HS-27A (cell line): ENCODE measurements around the gene CCSER2.
A peak's percentile ranks its signal among the peaks of the same experiment; 100 is the strongest.

Source experiments
- DNase-seq: peaks from one replicate; pipeline ENCODE4 v3.0.0-alpha.2; 2012; ENCODE audit warnings: low read depth, missing footprints

Gene CCSER2

GRCh38 chr10:84348447-84348846, 20.1 kb downstream of the CCSER2 start:
- DNase-seq, result no peak

- no peak for DNase-seq
Observed at GRCh38 chr10:84348860-84349259, 20.5 kb downstream of the CCSER2 start.

GRCh38 chr10:84352251-84352842, 24.0 kb downstream of the CCSER2 start:
- no peak for DNase-seq

- DNase-seq, result no peak
Observed at GRCh38 chr10:84353052-84353803, 24.8 kb downstream of the CCSER2 start.

- DNase-seq, result no peak
Observed at GRCh38 chr10:84354623-84355022, 26.2 kb downstream of the CCSER2 start.

GRCh38 chr10:84355106-84355505, 26.7 kb downstream of the CCSER2 start:
- no peak for DNase-seq

GRCh38 chr10:84356928-84357327, 28.5 kb downstream of the CCSER2 start:
- no peak for DNase-seq

- no peak for DNase-seq
Observed at GRCh38 chr10:84358743-84359142, 30.4 kb downstream of the CCSER2 start.

GRCh38 chr10:84360637-84361365, 32.4 kb downstream of the CCSER2 start:
- no peak for DNase-seq

- DNase-seq, result no peak
Observed at GRCh38 chr10:84365335-84365881, 37.0 kb downstream of the CCSER2 start.

GRCh38 chr10:84366041-84366440, 37.7 kb downstream of the CCSER2 start:
- DNase-seq, result no peak

- DNase-seq, result no peak
Observed at GRCh38 chr10:84367256-84367655, 38.9 kb downstream of the CCSER2 start.

- DNase-seq, result no peak
Observed at GRCh38 chr10:84368828-84369227, 40.4 kb downstream of the CCSER2 start.

GRCh38 chr10:84370283-84370682, 41.9 kb downstream of the CCSER2 start:
- no peak for DNase-seq

GRCh38 chr10:84371944-84372343, 43.6 kb downstream of the CCSER2 start:
- DNase-seq, result no peak

GRCh38 chr10:84373000-84373399, 44.6 kb downstream of the CCSER2 start:
- DNase-seq, result no peak

GRCh38 chr10:84374455-84374854, 46.1 kb downstream of the CCSER2 start:
- no peak for DNase-seq

- peak; percentile 15 for DNase-seq
Observed at GRCh38 chr10:84375011-84375410, 46.6 kb downstream of the CCSER2 start.

GRCh38 chr10:84375881-84376280, 47.5 kb downstream of the CCSER2 start:
- no peak for DNase-seq

- DNase-seq, result no peak
Observed at GRCh38 chr10:84388148-84388547, 59.8 kb downstream of the CCSER2 start.

GRCh38 chr10:84390364-84390763, 62.0 kb downstream of the CCSER2 start:
- DNase-seq, result no peak

GRCh38 chr10:84391326-84391725, 62.9 kb downstream of the CCSER2 start:
- DNase-seq, result no peak

- DNase-seq, result no peak
Observed at GRCh38 chr10:84392181-84392580, 63.8 kb downstream of the CCSER2 start.
